ENCODE measurements around the gene OPN1SW. TPM values are rescaled to one million over a fixed set of nuclear protein-coding genes. Genes with fewer than 3 reads are reported as not detected.

Gene OPN1SW
- total RNA-seq, 2 donors from 2014 or later = not detected

DNA sequence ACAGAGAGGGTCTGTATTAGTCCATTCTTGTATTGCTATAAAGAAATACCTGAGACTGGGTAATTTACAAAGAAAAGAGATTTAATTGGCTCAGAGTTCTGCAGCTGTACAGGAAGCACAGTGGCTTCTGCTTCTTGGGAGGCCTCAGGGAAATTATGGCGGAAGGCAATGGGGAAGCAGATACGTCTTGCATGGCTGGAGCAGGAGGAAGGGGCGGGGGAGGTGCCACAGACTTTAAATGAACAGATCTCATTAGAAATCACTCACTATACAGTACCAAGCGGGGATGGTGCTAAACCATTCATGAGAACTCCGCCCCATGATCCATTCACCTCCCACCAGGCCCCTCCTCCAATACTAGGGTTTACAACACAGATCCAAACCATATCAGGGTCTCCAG is 40.2 kb downstream of the OPN1SW start:
- TF ChIP-seq POLR2A (IDR thresholded peaks at IDR 0.05) = no peak
- TF ChIP-seq, protein P1, sequence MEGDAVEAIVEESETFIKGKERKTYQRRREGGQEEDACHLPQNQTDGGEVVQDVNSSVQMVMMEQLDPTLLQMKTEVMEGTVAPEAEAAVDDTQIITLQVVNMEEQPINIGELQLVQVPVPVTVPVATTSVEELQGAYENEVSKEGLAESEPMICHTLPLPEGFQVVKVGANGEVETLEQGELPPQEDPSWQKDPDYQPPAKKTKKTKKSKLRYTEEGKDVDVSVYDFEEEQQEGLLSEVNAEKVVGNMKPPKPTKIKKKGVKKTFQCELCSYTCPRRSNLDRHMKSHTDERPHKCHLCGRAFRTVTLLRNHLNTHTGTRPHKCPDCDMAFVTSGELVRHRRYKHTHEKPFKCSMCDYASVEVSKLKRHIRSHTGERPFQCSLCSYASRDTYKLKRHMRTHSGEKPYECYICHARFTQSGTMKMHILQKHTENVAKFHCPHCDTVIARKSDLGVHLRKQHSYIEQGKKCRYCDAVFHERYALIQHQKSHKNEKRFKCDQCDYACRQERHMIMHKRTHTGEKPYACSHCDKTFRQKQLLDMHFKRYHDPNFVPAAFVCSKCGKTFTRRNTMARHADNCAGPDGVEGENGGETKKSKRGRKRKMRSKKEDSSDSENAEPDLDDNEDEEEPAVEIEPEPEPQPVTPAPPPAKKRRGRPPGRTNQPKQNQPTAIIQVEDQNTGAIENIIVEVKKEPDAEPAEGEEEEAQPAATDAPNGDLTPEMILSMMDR (IDR thresholded peaks at IDR 0.05) = no peak
- H3K4me1 ChIP-seq = peaks cover 11% of the 10 kb centered on the region
- no peak overlapping the region for H3K4me3 ChIP-seq
- no peaks in the 10 kb centered on the region for H3K9me3 ChIP-seq
- peak in 1 of 4 donors; percentile 7 for DNase-seq
- H3K27ac ChIP-seq = no peak overlapping the region
- H3K36me3 ChIP-seq (replicated peaks in 1 of 2; ENCODE audit: insufficient read depth in 1 of 2, low read depth in 2 of 2) = no peaks in the 10 kb centered on the region
- 78 to 87% methylated on average over 5 of the region's 5 CpGs for WGBS, 2 donors
- no peaks in the 10 kb centered on the region for H3K27me3 ChIP-seq
- ATAC-seq = no peak
- intact Hi-C loops (cut with DNase I) = no loop called here

DNA sequence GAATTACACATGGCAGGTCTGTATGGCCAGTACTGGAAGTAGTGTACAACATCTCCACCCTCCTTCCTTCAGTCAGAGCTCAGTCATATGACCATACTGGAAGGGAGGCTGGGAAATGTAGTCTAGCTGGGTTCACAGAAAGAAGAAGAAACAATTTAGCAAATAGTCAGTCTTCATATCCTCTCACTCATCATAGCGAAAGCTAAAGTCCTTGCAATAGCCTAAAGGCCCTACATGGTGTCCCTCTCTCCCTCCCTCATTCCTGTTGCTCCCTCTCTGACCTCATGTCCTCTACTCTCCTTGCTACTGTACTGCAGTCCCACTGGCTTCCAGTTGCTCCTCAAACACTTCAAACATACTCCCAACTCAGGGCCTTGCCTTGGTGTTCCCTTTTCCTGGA is 40.7 kb downstream of the OPN1SW start:
- H3K27ac ChIP-seq = no peak overlapping the region
- DNase-seq = no peak
- no peaks in the 10 kb centered on the region for H3K36me3 ChIP-seq (replicated peaks in 1 of 2; ENCODE audit: insufficient read depth in 1 of 2, low read depth in 2 of 2)
- TF ChIP-seq, protein P1 (IDR thresholded peaks at IDR 0.05) = no peak
- no peak for TF ChIP-seq POLR2A (IDR thresholded peaks at IDR 0.05)
- peaks cover 6% of the 10 kb centered on the region for H3K4me1 ChIP-seq
- intact Hi-C loops (cut with DNase I) = no loop called here
- H3K4me3 ChIP-seq = no peak overlapping the region
- H3K9me3 ChIP-seq = no peaks in the 10 kb centered on the region
- no peaks in the 10 kb centered on the region for H3K27me3 ChIP-seq
- 84 to 89% methylated on average over 1 of the region's 1 CpG for WGBS, 2 donors
- ATAC-seq = no peak

DNA sequence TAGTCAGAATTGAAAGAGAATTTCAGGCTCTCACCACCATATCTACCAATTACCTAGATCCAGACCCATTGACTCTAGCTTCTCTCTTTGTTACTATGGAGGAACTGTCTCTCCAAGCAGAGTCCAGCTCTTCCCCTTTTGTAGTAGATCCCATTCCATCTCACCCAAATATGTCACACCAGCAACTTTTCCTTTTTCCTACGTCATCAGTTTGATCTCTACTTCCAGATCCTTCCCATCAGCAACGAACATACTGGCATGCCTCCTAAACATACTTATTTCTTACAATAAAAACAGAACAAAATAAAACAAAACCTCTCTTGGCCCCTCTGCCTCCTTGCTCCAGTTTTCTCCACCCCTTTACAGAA is 42.3 kb downstream of the OPN1SW start:
- no peaks in the 10 kb centered on the region for H3K27me3 ChIP-seq
- no peaks in the 10 kb centered on the region for H3K9me3 ChIP-seq
- 70 to 75% methylated on average over 2 of the region's 2 CpGs for WGBS, 2 donors
- no peak for ATAC-seq
- DNase-seq = no peak
- no peak overlapping the region for H3K27ac ChIP-seq
- no peaks in the 10 kb centered on the region for H3K36me3 ChIP-seq (replicated peaks in 1 of 2; ENCODE audit: insufficient read depth in 1 of 2, low read depth in 2 of 2)
- no peak for TF ChIP-seq POLR2A (IDR thresholded peaks at IDR 0.05)
- TF ChIP-seq, protein P1 (IDR thresholded peaks at IDR 0.05) = no peak
- H3K4me1 ChIP-seq = peaks cover under 1% of the 10 kb centered on the region
- intact Hi-C loops (cut with DNase I) = no loop called here
- H3K4me3 ChIP-seq = no peak overlapping the region

DNA sequence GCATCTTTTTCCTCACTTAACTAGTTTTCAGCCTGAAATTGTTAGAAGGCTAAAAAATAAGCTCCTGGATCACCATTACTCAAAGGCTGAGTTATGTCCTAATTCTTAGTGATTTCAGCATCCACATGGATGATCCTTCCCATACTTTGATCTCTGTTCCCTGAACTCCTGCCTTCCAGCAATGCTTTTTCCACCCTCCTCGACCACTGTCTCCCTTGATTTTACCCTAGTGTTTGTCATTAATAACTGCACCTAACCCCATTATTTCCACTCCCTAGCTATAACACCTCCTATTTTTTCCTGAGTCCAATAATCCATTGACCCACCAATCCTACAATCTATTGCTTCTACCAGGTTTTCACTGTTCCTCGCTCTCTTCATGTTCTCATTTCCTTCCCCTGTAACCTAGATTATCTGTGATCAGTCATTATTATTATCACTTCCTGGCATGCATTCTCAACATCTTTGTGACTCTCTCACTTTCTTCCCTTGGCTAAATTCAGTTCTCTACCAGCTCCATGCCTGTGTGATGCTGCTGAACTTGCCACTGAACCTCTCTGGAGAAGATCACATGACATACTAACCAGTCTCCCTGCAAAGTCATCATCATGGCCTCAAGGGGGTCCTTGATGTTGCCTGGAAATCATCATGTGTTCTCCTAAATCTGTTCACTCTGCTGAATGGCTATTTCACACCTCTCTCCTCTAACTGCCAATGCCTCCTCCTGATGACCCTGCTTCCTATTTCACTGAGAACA is 42.9 kb downstream of the OPN1SW start:
- no peak for DNase-seq
- Histone ChIP-seq H3K27me3 (no peaks in the 10 kb centered on the region), H3K9me3 (no peaks in the 10 kb centered on the region), H3K36me3 (replicated peaks in 1 of 2; ENCODE audit: insufficient read depth in 1 of 2, low read depth in 2 of 2) (no peaks in the 10 kb centered on the region), H3K4me1 (no peaks in the 10 kb centered on the region), H3K27ac (no peak overlapping the region), H3K4me3 (no peak overlapping the region)
- 61 to 71% methylated on average over 2 of the region's 2 CpGs for WGBS, 2 donors
- ATAC-seq = no peak
- intact Hi-C loops (cut with DNase I) = no loop called here
- no peak for TF ChIP-seq POLR2A (IDR thresholded peaks at IDR 0.05)
- TF ChIP-seq, protein P1 (IDR thresholded peaks at IDR 0.05) = no peak

DNA sequence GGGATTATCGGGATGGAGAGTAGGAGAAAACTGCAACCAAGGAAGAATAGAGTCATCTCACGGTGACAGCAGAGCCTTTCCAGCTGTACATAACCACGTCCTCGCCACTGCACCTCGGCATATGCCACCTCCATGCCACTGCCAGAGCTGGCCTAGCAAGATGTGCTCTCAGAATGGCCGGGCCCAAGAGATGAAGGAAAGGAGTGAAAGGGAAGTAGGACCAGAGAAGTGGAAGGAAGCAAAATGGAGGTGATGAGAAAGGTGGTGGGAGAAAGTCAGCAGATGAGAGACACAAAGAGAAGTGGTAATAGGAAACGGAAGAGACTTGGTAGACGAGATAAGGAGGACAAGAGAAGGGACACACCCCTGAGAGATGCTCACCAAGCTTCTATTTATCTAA is 44.4 kb downstream of the OPN1SW start:
- no peaks in the 10 kb centered on the region for H3K27me3 ChIP-seq
- no peaks in the 10 kb centered on the region for H3K36me3 ChIP-seq (replicated peaks in 1 of 2; ENCODE audit: insufficient read depth in 1 of 2, low read depth in 2 of 2)
- ATAC-seq (no peak), DNase-seq (no peak)
- no peaks in the 10 kb centered on the region for H3K4me1 ChIP-seq
- intact Hi-C loops (cut with DNase I) = no loop called here
- no peak overlapping the region for H3K27ac ChIP-seq
- whole genome bisulfite sequencing, 2 donors = 85 to 86% methylated on average over 8 of the region's 8 CpGs
- H3K4me3 ChIP-seq = no peak overlapping the region
- no peaks in the 10 kb centered on the region for H3K9me3 ChIP-seq
- TF ChIP-seq POLR2A (IDR thresholded peaks at IDR 0.05) = no peak
- TF ChIP-seq, protein P1 (IDR thresholded peaks at IDR 0.05) = no peak
